OCI-LY7 (cell line): ENCODE measurements around the gene LZIC. TPM values are rescaled to one million over a fixed set of nuclear protein-coding genes. Genes with fewer than 3 reads are reported as not detected.
A peak's percentile ranks its signal among the peaks of the same experiment; 100 is the strongest.

Experiments
- BruUV-seq: library from RNA; stranded (reverse); fragments of 400-500 nt; replicated peaks from 2 replicates; lab custom pipeline; 2021; lab: Mats Ljungman, UMichigan
- CTCF ChIA-PET: fragments of 300-600 bp; sonication (Branson Sonifier 250); formaldehyde crosslinking; loops from one replicate; lab custom pipeline; 2022; ENCODE audit warnings: antibody characterized with exemption; ENCODE audit not compliant: unreplicated experiment; lab: Charles Lee
- POLR2A ChIA-PET: fragments of 300-600 bp; sonication (Branson Sonifier 250); formaldehyde crosslinking; loops from one replicate; lab custom pipeline; 2022; ENCODE audit warnings: antibody characterized with exemption; lab: Charles Lee
- DNase-seq: peaks from one replicate; pipeline ENCODE4 v3.0.0-alpha.2; 2015; ENCODE audit warnings: low spot score
- H2AFZ ChIP-seq: fragments of 200-600 bp; sonication (generic), shearing (Covaris generic); 2 replicates; pipeline ENCODE4 v1.6.1; 2014; ENCODE audit warnings: mild to moderate bottlenecking, antibody characterized with exemption, low read length, moderate library complexity
- H3K27ac ChIP-seq: fragments of 200-600 bp; sonication (generic); 2 replicates; pipeline ENCODE4 v1.5.1; 2014; ENCODE audit warnings: mixed run types, low read depth, mild to moderate bottlenecking, moderate library complexity, low read length, inconsistent platforms; ENCODE audit not compliant: poor library complexity, severe bottlenecking
- H3K36me3 ChIP-seq: fragments of 200-600 bp; sonication (generic); 2 replicates; pipeline ENCODE4 v1.6.1; 2014; ENCODE audit warnings: mild to moderate bottlenecking, antibody characterized with exemption, low read length, moderate library complexity, mixed read lengths; ENCODE audit not compliant: insufficient read depth
- H3K4me1 ChIP-seq: fragments of 200-600 bp; sonication (generic); 2 replicates; pipeline ENCODE4 v1.5.1; 2014; ENCODE audit warnings: mild to moderate bottlenecking, low read length; ENCODE audit not compliant: insufficient read depth, poor library complexity, severe bottlenecking
- H3K4me2 ChIP-seq: fragments of 200-600 bp; sonication (generic); 2 replicates; pipeline ENCODE4 v1.6.1; 2014; ENCODE audit warnings: mild to moderate bottlenecking, low read length
- H3K4me3 ChIP-seq: fragments of 200-600 bp; sonication (generic); 2 replicates; pipeline ENCODE4 v1.5.1; 2014; ENCODE audit warnings: mild to moderate bottlenecking, low read depth, low read length; ENCODE audit not compliant: poor library complexity, severe bottlenecking
- H3K79me2 ChIP-seq: fragments of 200-600 bp; sonication (generic); 2 replicates; pipeline ENCODE4 v1.6.1; 2016; ENCODE audit warnings: low read depth, mild to moderate bottlenecking, low read length, moderate library complexity, mixed read lengths; ENCODE audit not compliant: insufficient read depth
- H3K9me2 ChIP-seq: fragments of 200-600 bp; sonication (generic); 2 replicates; pipeline ENCODE4 v1.6.1; 2016; ENCODE audit warnings: mild to moderate bottlenecking, low read length, mixed read lengths; ENCODE audit not compliant: insufficient read depth
- H3K9me3 ChIP-seq: fragments of 200-600 bp; sonication (generic); 2 replicates; pipeline ENCODE4 v1.6.1; 2014; ENCODE audit warnings: mild to moderate bottlenecking, mixed run types, low read length, mixed read lengths
- H4K20me1 ChIP-seq: fragments of 200-600 bp; sonication (generic); 2 replicates; pipeline ENCODE4 v1.6.1; 2014; ENCODE audit warnings: mild to moderate bottlenecking, antibody characterized with exemption, low read length, moderate library complexity, mixed read lengths; ENCODE audit not compliant: insufficient read depth
- EZH2phosphoT487 ChIP-seq: fragments of 200-600 bp; sonication (generic); IDR thresholded peaks from 2 replicates; pipeline ENCODE4 v1.6.1; 2018; ENCODE audit warnings: low read depth, borderline replicate concordance, mild to moderate bottlenecking, mixed run types, antibody characterized with exemption, low read length, moderate library complexity, mixed read lengths
- intact Hi-C: fragments of 100-400 bp; cut with micrococcal nuclease; formaldehyde crosslinking; loops from one replicate; pipeline ENCODE4 v1.10.0; 2022; ENCODE audit not compliant: unreplicated experiment
- total RNA-seq, 2 experiments: library from RNA; depleted of rRNA in 1 of 2; stranded (reverse); fragments of >200 nt in 1 of 2; shearing (Covaris generic) in 1 of 2; gene quantifications; 2 replicates each; pipeline ENCODE4 v1.2.3, GENCODE V29; 2014 to 2022
- TF ChIP-seq, protein P1 (sequence below): fragments of 200-600 bp; sonication (generic); conservative IDR thresholded peaks from 2 replicates; pipeline ENCODE4 v1.5.1; 2014; ENCODE audit warnings: mild to moderate bottlenecking, antibody characterized with exemption, low read length, moderate library complexity, mixed read lengths

The LZIC gene
- total RNA-seq, 2 experiments from 2014 or later = 19.1 to 31.4 TPM

DNA sequence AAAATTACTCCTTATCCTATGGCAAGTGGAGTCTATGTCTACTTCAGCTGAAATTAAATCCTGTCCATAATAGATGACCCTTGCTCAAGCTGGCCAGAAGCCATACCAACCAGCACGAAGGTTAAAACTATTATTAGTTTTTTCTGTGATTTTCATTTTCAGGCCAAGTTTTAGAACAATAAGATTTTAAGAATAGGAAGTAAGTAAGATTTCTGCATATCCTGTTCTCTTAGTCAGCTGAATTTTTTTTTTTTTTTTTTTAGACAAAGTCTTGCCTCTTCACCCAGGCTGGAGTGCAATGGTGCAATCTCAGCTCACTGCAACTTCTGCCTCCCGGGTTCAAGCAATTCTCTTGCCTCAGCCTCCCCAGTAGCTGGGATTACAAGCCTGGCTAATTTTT lies 47.8 kb upstream of the LZIC start:
- no peaks in the 10 kb centered on the region for H3K79me2 ChIP-seq
- intact Hi-C loops = no loop called here
- H3K4me1 ChIP-seq = no peaks in the 10 kb centered on the region
- no peak overlapping the region for H3K27ac ChIP-seq
- H3K9me3 ChIP-seq = no peaks in the 10 kb centered on the region
- no peak overlapping the region for H2AFZ ChIP-seq
- H3K9me2 ChIP-seq = no peaks in the 10 kb centered on the region
- BruUV-seq = no TSS peak
- H3K36me3 ChIP-seq = no peaks in the 10 kb centered on the region
- ChIA-PET CTCF (no interaction called here), POLR2A (interaction anchor here (0.5 to 1.5 kb wide), 2 partner anchors 12 to 361 kb away, joined by 3 to 9 read pairs; no protein-coding TSS in a partner anchor)
- DNase-seq = no peak
- H3K4me2 ChIP-seq = no peak overlapping the region
- TF ChIP-seq, protein P1, sequence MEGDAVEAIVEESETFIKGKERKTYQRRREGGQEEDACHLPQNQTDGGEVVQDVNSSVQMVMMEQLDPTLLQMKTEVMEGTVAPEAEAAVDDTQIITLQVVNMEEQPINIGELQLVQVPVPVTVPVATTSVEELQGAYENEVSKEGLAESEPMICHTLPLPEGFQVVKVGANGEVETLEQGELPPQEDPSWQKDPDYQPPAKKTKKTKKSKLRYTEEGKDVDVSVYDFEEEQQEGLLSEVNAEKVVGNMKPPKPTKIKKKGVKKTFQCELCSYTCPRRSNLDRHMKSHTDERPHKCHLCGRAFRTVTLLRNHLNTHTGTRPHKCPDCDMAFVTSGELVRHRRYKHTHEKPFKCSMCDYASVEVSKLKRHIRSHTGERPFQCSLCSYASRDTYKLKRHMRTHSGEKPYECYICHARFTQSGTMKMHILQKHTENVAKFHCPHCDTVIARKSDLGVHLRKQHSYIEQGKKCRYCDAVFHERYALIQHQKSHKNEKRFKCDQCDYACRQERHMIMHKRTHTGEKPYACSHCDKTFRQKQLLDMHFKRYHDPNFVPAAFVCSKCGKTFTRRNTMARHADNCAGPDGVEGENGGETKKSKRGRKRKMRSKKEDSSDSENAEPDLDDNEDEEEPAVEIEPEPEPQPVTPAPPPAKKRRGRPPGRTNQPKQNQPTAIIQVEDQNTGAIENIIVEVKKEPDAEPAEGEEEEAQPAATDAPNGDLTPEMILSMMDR = no peak
- TF ChIP-seq EZH2phosphoT487 = no peak
- no peaks in the 10 kb centered on the region for H4K20me1 ChIP-seq
- H3K4me3 ChIP-seq = no peak overlapping the region

DNA sequence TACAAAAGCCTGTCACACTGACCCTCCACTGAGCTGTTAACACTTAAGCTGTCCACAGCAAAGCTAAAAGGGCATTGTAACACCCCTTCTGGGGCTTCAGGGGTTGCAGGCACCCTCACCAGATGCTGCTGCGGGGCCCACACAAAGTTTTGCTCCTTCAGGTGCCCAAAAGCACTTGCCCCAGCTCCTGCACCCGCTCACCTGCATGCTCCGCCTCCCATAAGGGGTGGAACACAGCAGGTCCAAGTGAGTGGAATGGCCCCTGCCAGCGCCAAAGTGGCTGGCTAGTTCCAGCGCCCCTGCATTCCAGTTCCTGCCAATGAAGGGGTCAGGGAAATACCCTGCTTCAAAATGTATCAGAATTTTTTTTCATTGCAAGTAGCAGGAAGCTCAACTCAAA lies 46.6 kb upstream of the LZIC start:
- BruUV-seq = no TSS peak
- POLR2A ChIA-PET = interaction anchor here (0.6 to 1.5 kb wide), 3 partner anchors 10 to 205 kb away, joined by 4 to 9 read pairs (median 4); no protein-coding TSS in a partner anchor
- CTCF ChIA-PET = no interaction called here

DNA sequence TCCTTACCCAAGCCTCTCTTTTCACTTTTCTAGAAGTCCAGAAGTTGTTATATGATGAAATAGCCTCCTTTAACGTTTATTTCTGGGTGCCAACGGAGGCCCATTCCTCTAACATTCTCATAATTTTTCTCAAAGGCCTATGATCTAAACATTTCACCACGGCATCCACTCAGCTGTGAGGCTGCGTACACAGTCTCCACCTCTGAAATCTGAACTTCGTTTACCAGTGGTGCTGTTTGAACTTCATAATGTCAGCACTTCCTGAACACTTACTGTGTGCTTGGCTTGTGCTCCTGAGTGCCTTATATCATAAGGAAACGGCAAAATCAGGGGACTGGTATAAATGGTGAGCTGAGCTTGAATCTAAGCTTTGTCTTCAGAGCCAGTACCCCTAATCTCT lies 41.8 kb upstream of the LZIC start:
- no peaks in the 10 kb centered on the region for H3K4me1 ChIP-seq
- no peaks in the 10 kb centered on the region for H3K9me3 ChIP-seq
- no peak overlapping the region for H3K4me3 ChIP-seq
- ChIA-PET CTCF (no interaction called here), POLR2A (no interaction called here)
- intact Hi-C loops = no loop called here
- H3K36me3 ChIP-seq = no peaks in the 10 kb centered on the region; the same call in 1 of the 2 replicates
- no peak overlapping the region for H3K27ac ChIP-seq
- H3K79me2 ChIP-seq = no peaks in the 10 kb centered on the region
- TF ChIP-seq, protein P1 = no peak
- TF ChIP-seq EZH2phosphoT487 = no peak
- H3K9me2 ChIP-seq = no peaks in the 10 kb centered on the region
- H3K4me2 ChIP-seq = no peak overlapping the region
- H2AFZ ChIP-seq = no peak overlapping the region
- no peaks in the 10 kb centered on the region for H4K20me1 ChIP-seq
- DNase-seq = no peak
- TSS peak; percentile 65 for BruUV-seq

More for the DNA sequence above, 46.6 kb upstream of the LZIC start:
- TF ChIP-seq EZH2phosphoT487 = no peak
- TF ChIP-seq, protein P1 = no peak
- Histone ChIP-seq H3K27ac (no peak overlapping the region), H3K4me1 (no peaks in the 10 kb centered on the region), H3K79me2 (no peaks in the 10 kb centered on the region), H3K36me3 (no peaks in the 10 kb centered on the region), H4K20me1 (no peaks in the 10 kb centered on the region), H3K4me3 (no peak overlapping the region), H2AFZ (no peak overlapping the region), H3K9me2 (no peaks in the 10 kb centered on the region), H3K9me3 (no peaks in the 10 kb centered on the region), H3K4me2 (no peak overlapping the region)
- intact Hi-C loops = no loop called here
- no peak for DNase-seq
